AG09319 (cell line): ENCODE results near the gene OGN.

ENCODE experiments used
- DNase-seq: peaks from one replicate; pipeline ENCODE4 v3.0.0-alpha.2; 2010; ENCODE audit warnings: low read depth; ENCODE audit errors: extremely low read depth
- CTCF ChIP-seq: IDR thresholded peaks from 2 replicates; pipeline ENCODE4 v1.5.1; 2011; ENCODE audit warnings: low read depth, mild to moderate bottlenecking, inconsistent platforms, low read length, moderate library complexity

Gene OGN

DNA sequence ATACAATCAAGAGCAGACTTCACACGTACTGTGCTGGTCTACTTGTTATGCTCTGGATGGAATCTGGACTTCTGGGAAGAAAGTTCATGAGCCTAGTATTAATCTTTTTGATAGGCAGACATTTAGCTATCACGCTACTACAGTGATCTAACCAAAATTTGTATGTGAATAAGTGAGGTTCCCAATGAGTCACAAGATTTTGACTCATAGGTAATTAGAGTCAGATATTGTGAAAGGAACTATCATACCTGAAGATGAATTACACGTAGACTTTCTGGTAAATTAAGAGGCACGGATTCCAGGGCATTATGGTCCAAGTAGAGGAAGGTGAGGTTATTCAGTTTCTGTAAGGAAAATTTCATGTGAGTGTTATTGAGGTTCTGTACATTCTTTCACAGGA is 18.4 kb downstream of the OGN start:
- DNase-seq, result no peak
- no peak for TF ChIP-seq CTCF

- no peak for TF ChIP-seq CTCF
- no peak for DNase-seq
Measured at GRCh38 chr9:92385477-92385876, 18.9 kb downstream of the OGN start.

DNA sequence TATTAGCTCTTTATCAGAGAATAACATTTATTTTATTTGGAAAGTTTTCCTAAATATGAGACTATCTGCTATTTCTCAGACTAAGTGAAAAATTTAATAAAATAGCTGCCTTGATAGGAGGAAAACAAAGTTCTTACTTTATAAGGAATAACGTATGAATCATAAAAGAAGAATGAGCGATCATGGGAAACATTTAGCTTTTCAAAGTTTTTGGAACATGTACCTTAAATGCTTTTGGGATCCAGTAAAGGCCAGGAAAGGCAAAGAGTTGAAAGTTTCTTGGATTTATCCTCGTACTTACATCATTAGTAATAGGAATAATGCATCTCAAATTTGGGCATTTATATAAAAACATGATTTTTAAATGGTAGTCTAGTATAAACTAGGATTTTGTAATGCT is 19.4 kb downstream of the OGN start:
- no peak for TF ChIP-seq CTCF
- DNase-seq, result no peak

- no peak for TF ChIP-seq CTCF
- DNase-seq, result no peak
Measured at GRCh38 chr9:92384375-92384774, 20.0 kb downstream of the OGN start.

DNA sequence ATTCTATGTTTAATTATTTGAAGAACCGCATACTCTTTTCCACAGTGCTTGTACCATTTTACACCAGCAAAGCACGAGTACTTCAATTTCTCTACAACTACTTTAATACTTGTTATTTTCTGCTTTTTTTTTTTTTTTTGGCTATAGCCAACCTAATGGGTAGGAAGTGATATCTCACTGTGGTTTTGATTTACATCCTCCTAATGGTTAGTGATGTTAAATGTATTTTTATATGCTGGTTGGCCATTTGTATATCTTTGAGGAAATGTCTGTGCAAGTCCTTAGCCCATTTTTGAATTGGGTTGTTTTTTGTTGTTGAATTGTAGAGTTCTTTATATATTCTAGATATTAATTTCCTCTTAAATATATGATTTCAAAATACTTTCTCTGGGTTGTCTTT is 22.6 kb downstream of the OGN start:
- no peak for TF ChIP-seq CTCF
- DNase-seq, result no peak

DNA sequence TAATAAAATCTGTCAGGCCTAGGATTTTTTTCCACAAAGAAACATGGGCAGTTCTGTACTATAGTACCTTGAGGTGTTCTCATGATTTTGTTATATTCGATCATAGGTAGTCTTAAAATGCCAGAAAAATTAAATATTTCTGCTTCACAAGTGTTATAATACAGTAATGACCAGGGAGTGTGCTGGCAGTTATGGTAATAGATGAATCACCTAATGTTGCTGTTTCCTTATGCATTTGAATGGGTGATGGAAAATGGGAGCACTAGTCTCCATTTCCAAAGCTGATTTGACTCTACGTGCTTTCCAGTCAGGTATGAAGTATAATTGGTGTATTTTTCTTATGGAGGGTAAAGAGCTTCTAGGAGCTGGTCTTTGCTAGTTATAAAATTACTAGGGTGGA is 23.8 kb downstream of the OGN start:
- TF ChIP-seq CTCF, result no peak
- DNase-seq, result no peak

- no peak for DNase-seq
- no peak for TF ChIP-seq CTCF
Measured at GRCh38 chr9:92378865-92379560, 25.4 kb downstream of the OGN start.
